IPS-NIHi7 (cell line): ENCODE results near the gene MTCP1.

Experiments used
- DNase-seq: peaks from one replicate; pipeline ENCODE4 v3.0.0; 2012; ENCODE audit warnings: mixed read lengths; ENCODE audit errors: extremely low spot score

Gene MTCP1

DNA sequence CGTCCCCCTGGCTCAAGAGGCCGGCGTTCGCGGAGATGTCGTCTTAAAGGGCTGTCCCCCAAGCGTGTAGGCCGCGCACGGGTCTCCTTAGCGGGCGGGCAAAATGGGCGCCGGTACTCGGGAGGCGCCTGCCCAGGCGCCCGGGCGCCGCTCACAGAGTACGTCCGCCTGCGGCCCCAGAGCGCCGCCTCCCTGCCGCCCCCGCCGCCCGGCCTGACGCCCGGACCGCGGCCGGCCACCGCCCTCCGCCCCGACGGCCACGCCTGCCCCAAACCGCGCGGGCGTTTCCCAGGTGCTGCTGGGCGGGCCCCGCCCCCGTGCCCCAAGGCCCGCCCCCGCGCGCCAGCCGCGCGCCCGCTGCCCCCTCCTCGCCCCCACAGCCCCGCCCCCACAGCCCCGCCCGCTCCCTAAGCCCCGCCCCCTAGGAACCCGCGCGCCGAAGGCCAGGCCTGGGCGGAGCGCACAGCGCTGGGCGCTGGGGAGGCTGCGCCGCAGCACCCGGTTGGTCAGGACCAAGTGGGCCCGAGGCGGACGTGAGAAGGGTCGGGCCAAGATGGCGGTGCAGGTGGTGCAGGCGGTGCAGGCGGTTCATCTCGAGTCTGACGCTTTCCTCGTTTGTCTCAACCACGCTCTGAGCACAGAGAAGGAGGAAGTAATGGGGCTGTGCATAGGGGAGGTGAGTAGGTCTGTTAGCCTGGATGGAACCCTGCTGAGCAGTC is at the start of gene MTCP1, which contains the start of the genes BRCC3 and CMC4:
TSS of gene MTCP1 (minus strand) at position 162 of the 719 bp plus-strand sequence. CDS start 5,126 bp downstream, outside the sequence.
TSS of gene BRCC3 (plus strand) at position 534 of the 719 bp plus-strand sequence. CDS start at position 554, 20 bp downstream.
TSS of gene CMC4 (minus strand) at position 162 of the 719 bp plus-strand sequence. CDS start 7,113 bp downstream, outside the sequence.
- peak; percentile 84 for DNase-seq

- no peak for DNase-seq
Measured at GRCh38 chrX:155115174-155115819, 44.4 kb upstream of the MTCP1 start.

DNA sequence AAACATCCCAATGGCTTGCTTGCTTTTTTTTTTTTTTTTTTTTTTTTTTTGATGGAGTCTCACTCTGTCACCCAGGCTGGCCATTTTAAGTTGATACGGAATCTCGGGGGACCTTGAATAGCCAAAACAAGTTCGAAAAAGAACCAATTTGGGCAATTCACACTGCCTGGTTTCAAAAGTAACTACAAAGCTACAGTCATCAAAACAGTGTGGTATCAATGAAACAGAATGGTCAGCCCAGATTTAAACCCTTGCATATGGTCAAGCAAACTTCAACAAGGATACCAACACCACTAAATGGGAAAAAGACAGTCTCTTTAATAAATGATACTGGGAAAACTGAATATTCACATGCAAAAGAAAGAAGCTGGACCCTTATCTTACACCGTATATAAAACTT is 42.2 kb upstream of the MTCP1 start:
- no peak for DNase-seq

DNA sequence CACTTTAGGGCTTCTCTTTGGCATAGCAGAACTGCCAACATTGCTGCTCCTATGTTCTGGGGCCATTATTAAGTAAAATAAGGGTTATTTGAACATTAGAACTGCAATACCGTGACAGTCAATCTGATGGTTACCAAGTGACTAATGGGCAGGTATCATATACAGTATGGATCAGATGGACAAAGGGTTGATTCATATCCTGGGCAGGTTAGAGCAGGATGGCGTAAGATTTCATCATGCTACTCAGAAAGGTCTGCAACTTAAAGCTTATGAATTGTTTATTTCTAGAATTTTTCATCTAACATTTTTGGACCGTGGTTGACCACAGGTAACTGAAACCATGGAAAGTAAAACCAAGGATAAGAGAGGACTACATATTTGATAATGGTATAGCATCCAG is 41.2 kb upstream of the MTCP1 start:
- no peak for DNase-seq

GRCh38 chrX:155108427-155108826 is 37.5 kb upstream of the MTCP1 start:
- DNase-seq = no peak

DNA sequence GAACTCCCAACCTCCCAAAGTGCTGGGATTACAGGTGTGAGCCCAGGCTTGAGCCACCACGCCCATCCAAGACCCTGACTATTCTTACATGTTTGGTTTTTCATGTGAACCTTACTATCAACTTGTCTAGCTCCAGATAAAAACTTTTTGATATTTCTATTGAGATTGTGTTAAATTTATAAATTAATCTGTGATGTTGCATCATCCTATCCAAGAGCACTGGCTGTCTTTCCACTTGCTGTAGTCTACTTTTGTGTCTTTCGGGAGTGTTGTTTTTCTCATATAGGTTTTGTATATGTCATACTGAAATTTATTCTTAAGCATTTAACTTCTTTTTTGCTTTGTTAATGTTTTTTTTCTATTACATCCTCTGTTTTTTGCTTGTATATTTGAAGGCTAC is 35.0 kb upstream of the MTCP1 start:
- DNase-seq = no peak

GRCh38 chrX:155094468-155095061 is 23.6 kb upstream of the MTCP1 start:
- DNase-seq = peak; percentile 12

DNA sequence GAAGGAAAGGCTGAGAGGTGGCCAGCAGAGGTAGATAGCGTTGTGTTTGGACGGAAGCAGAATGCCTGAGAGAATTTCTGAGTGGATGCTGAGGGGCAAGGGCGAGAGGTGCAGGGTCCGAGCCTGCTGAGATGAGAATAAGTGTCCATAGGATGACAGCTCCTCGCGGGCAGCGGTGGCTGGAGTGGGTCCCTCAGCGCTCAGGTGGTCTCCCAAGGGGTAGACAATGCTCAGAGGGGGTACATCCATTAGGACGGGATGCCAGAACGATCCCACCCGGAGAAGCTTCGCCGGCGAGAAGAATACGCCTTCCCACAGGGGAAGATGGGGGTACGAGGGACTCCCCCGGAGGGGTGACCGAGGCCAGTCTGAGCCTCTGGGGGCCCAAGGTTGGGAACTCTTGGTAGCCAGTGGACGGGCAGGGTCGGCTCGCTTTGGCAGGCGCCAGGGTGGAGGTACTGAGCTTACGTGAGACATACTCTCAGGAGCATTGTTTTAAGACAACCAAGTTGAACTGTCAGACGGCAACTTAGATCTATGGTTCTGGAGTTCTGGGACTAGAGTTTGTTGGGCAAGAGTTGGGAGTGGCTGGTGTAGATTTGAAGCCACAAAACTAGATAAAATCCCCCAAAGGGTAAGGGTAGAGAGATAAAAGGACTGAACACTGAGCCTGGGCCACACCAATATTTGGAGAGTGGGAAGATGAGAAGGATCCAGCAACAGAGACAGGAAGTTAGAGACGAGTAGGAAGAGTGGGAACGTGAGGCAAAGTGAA is 16.2 kb upstream of the MTCP1 start:
- no peak for DNase-seq

GRCh38 chrX:155086202-155086840 is 15.4 kb upstream of the MTCP1 start:
- DNase-seq = peak; percentile 54

DNA sequence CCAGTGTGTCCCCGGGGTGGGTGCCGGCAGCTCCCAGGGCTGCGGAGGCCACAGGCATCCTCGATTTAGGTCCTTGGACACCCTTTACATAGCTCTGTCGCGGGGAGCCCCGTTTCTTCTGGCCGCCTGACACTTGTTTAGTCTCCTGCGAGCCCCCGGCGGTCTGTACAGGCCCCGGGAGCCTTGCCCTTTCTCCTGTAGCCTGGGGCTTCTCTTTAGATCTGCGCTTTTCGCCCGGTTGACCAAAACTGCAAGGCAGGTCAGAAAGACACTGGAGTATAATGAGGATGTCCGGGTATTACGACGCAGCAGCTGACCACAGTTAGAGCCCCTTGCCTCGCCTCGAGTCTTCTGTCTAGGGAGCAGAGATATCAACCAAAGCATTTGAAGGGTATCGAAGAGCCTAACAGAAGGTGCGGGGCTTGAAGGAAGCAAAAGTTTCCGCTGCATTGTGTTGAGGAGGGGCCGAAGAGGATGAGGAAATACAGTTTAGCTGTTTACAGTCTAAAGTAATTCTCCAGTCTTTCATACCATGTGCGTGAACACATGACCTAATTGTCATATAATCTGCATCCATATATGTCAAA is 851 bp upstream of the MTCP1 start:
- DNase-seq = peak; percentile 15

GRCh38 chrX:155070663-155070974 is 317 bp downstream of the MTCP1 start:
- peak; percentile 19 for DNase-seq

DNA sequence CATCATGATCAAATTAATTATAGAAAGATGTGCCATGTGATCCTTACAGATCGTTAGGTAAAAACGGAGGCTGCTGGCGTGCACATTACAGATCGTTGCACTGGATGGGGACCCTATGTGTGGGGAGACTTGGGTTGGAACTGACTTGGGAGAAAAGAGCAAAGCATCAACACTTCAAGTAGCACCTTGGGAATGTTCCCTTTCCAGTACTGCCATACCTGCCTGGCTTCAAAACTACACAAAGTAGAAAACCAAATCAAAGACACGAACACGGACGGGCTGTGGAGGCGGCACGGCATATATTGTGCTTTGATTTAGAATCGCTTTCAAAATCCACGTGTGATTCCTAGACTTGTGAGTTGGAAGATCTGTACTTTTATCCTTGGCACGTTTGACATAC is 898 bp downstream of the MTCP1 start:
- no peak for DNase-seq

GRCh38 chrX:155069414-155069813 is 1.5 kb downstream of the MTCP1 start:
- no peak for DNase-seq

DNA sequence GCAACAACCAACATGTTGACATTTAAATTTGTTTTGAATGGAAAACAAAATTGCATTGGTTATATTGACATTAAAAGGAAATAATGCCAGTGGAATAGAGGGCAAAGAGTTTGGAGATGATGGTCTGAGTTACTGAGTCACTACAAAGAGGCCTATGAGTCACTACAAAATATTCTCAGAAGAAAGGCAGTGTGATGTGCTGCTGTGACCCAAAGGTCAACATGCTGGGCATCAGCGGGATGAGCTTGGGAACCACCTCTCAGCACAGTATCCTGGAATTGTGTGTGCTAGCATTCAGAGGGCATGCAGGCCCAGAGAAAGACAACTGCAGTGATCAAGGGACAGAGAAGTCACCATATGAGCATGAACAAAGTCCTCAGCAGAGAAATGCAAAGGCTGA is 2.8 kb downstream of the MTCP1 start:
- no peak for DNase-seq

DNA sequence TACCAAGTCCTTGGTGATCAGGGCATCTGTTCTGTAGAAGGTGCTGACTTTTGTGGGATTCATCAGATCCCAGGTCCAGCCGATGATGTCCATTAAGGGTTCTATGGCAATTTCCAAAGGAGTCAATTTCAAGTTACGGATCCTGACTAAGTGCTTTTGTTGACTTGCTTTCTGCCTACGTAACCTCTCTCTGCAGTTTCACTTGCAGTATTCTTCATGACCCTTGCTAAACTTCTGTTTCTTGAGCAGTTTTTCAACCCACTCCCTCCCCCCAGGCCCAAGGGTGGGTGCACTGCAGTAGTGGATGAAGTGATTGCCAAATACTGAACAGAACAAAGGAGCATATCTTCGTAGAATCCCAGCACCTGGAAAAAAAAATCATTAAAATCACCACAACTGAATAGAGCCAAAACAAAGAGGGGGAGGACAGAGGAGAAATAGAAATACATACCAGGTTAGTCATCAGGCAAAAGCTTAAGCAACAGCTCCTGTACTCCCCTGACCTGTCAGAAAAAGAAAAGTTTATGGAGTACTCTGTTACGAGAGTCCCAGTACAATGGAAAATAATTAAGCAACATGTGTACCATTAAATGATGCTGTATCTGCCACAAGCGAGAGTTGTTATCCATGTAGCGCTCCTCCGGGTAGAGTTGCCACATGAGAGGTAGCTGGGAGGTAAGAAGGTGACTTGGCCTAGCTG is 5.8 kb downstream of the MTCP1 start:
- DNase-seq = no peak

GRCh38 chrX:155061760-155062159 is 9.2 kb downstream of the MTCP1 start:
- DNase-seq = no peak

GRCh38 chrX:155056877-155057792 is 13.8 kb downstream of the MTCP1 start:
- peak; percentile 67 for DNase-seq

GRCh38 chrX:155056471-155056870 is 14.5 kb downstream of the MTCP1 start:
- no peak for DNase-seq

GRCh38 chrX:155055494-155055893 is 15.4 kb downstream of the MTCP1 start:
- DNase-seq = no peak

DNA sequence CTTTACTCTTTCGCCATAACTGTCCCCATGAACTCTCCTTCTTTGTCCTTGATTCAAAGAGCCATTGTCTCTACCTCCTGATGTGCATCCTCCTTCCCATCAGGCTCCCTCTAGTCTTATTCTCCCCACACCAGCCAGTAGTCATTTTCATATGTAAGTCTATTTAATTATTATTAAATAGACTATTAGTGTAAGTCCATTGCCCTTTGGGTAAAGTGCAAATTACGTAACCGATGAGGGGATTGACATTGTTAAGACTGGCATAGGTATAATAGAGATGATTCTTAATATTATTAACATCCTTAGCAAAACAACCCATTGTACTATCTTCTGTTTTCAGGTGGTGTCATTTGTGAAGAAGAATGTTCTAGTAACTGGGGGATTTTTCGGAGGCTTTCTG is 16.7 kb downstream of the MTCP1 start:
- DNase-seq = no peak
